ENCODE results near the gene SIPA1L3. TPM values are rescaled to one million over a fixed set of nuclear protein-coding genes. Genes with fewer than 3 reads are reported as not detected.

Gene SIPA1L3
- total and polyA plus RNA-seq, 4 donors = 9.6 to 50.5 (median 27.6) TPM

DNA sequence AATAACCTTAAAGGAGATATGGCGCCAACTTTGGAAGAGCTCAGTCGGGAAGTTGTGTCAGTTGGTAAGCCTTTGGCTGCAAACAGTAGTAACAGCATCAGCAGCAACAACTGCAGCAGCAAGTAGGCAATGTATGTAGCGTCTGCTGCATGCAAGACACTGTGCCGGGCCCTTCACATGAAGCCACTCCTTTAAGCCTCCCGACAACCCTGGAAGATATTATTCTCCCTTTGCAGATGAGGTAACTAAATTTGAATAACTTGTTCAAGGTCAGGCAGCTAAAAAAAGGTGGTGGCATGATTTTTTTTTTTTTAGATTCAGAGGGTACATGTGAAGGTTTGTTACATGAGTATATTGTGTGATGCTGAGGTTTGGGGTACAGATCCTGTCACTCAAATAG lies 19.7 kb downstream of the SIPA1L3 start:
- Histone ChIP-seq H3K36me3 (ENCODE audit: control insufficient read depth in 4 of 4, insufficient read depth in 4 of 4, low read length in 4 of 4) (peaks cover 0 to under 1% (median 0%) of the 10 kb centered on the region in 4 donors), H3K4me1 (ENCODE audit: control insufficient read depth in 5 of 5, insufficient read depth in 5 of 5, low read length in 5 of 5) (peaks cover 0 to 5% (median 0%) of the 10 kb centered on the region in 5 donors), H3K4me3 (no peak overlapping the region), H3K9ac (ENCODE audit: insufficient read depth in 1 of 2, low read length in 2 of 2) (no peak overlapping the region), H3K27ac (ENCODE audit: low read depth in 1 of 2, low read length in 1 of 2) (no peak overlapping the region), H3K9me3 (ENCODE audit: control insufficient read depth in 4 of 4, insufficient read depth in 3 of 4, low read length in 3 of 4) (no peaks in the 10 kb centered on the region), H3K27me3 (ENCODE audit: control insufficient read depth in 3 of 3, insufficient read depth in 3 of 3, low read length in 2 of 3) (no peaks in the 10 kb centered on the region)
- no peak for ATAC-seq (ENCODE audit: insufficient read depth, low FRiP score)
- 81 to 90% methylated on average over 5 of the region's 5 CpGs for WGBS, 2 donors
- TF ChIP-seq, protein P1, sequence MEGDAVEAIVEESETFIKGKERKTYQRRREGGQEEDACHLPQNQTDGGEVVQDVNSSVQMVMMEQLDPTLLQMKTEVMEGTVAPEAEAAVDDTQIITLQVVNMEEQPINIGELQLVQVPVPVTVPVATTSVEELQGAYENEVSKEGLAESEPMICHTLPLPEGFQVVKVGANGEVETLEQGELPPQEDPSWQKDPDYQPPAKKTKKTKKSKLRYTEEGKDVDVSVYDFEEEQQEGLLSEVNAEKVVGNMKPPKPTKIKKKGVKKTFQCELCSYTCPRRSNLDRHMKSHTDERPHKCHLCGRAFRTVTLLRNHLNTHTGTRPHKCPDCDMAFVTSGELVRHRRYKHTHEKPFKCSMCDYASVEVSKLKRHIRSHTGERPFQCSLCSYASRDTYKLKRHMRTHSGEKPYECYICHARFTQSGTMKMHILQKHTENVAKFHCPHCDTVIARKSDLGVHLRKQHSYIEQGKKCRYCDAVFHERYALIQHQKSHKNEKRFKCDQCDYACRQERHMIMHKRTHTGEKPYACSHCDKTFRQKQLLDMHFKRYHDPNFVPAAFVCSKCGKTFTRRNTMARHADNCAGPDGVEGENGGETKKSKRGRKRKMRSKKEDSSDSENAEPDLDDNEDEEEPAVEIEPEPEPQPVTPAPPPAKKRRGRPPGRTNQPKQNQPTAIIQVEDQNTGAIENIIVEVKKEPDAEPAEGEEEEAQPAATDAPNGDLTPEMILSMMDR (IDR thresholded peaks at IDR 0.05; ENCODE audit: control extremely low read depth, extremely low read depth) = no peak
- no peak for DNase-seq

DNA sequence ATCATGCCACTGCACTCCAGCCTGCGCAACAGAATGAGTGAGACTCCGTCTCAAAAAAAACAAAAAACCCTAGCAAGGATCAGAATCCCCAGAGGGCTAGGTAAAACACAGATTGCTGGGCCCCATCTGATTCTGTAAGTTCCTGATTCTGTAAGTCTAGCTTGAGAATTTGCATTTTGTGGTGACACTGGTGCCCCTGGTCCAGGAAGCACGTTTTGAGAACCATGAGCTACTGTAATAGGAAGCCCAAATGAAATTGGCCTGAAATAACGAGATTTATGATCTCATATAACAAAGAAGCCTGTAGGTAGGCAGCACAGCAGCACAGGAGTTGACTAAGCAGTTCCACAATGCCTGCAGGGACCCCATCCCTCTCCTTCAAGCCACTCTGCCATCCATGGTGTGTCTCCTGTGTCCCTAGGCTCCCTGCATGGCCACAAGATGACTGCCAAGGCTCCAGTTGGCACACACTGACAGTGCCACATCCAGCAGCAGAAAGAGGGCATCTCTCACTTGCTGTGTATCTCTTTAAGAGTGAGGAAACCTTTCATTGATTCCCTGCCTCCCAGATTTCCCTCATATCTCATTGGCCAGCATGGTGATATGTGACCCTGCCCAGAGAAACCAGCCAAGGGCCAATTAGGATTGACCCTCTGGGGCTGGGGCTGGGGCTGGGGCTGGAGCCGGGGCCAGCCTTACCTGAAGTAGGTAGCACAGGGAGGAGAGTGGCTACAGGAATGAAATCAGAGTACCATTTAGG lies 21.7 kb downstream of the SIPA1L3 start:
- Histone ChIP-seq H3K9ac (ENCODE audit: insufficient read depth in 1 of 2, low read length in 2 of 2) (no peak overlapping the region), H3K4me3 (no peak overlapping the region), H3K27me3 (ENCODE audit: control insufficient read depth in 3 of 3, insufficient read depth in 3 of 3, low read length in 2 of 3) (no peaks in the 10 kb centered on the region), H3K36me3 (ENCODE audit: control insufficient read depth in 4 of 4, insufficient read depth in 4 of 4, low read length in 4 of 4) (no peaks in the 10 kb centered on the region), H3K9me3 (ENCODE audit: control insufficient read depth in 4 of 4, insufficient read depth in 3 of 4, low read length in 3 of 4) (no peaks in the 10 kb centered on the region), H3K4me1 (ENCODE audit: control insufficient read depth in 5 of 5, insufficient read depth in 5 of 5, low read length in 5 of 5) (peaks cover 0 to 13% (median 7%) of the 10 kb centered on the region in 5 donors), H3K27ac (ENCODE audit: low read depth in 1 of 2, low read length in 1 of 2) (no peak overlapping the region)
- ATAC-seq (ENCODE audit: insufficient read depth, low FRiP score) = no peak
- 42 to 63% methylated on average over 5 of the region's 5 CpGs for WGBS, 2 donors
- DNase-seq = no peak
- TF ChIP-seq, protein P1 (IDR thresholded peaks at IDR 0.05; ENCODE audit: control extremely low read depth, extremely low read depth) = no peak

DNA sequence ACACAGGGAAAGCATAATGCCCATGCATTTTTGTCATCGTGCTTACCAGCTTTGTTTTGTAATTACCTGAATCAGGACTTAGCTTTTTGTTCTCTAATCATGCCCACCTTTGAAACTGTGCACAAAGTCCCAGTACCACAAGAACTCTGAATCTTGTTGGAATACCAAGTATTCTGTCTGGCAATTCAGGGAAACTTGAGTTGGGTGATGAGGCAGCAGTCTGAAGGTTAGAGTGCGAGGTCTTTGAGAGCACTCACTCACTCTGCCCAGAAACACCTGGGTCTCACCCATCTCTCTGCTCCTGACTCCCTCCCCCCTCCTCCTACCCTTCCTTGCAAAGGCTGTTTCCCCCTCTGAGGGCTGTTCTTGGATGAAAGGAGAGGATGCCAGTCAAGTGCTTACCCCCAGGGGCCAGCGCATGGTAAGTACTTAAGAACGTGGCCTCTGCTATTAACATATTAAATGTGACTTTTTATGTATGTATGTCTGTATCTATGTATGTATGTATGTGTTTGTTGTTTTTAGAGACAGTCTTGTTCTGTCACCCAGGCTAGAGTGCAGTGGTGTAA lies 22.4 kb downstream of the SIPA1L3 start:
- WGBS, 2 donors = 74 to 88% methylated on average over 4 of the region's 4 CpGs

More for the DNA sequence above, 22.4 kb downstream of the SIPA1L3 start:
- Histone ChIP-seq H3K9me3 (ENCODE audit: control insufficient read depth in 4 of 4, insufficient read depth in 3 of 4, low read length in 3 of 4) (no peaks in the 10 kb centered on the region), H3K9ac (ENCODE audit: insufficient read depth in 1 of 2, low read length in 2 of 2) (no peak overlapping the region), H3K27ac (ENCODE audit: low read depth in 1 of 2, low read length in 1 of 2) (no peak overlapping the region), H3K4me1 (ENCODE audit: control insufficient read depth in 5 of 5, insufficient read depth in 5 of 5, low read length in 5 of 5) (peaks cover 0 to 17% (median 7%) of the 10 kb centered on the region in 5 donors), H3K36me3 (ENCODE audit: control insufficient read depth in 4 of 4, insufficient read depth in 4 of 4, low read length in 4 of 4) (no peaks in the 10 kb centered on the region), H3K27me3 (ENCODE audit: control insufficient read depth in 3 of 3, insufficient read depth in 3 of 3, low read length in 2 of 3) (no peaks in the 10 kb centered on the region), H3K4me3 (no peak overlapping the region)
- TF ChIP-seq, protein P1 (IDR thresholded peaks at IDR 0.05; ENCODE audit: control extremely low read depth, extremely low read depth) = no peak
- no peak for DNase-seq
- ATAC-seq (ENCODE audit: insufficient read depth, low FRiP score) = no peak

Data from lung (tissue), 12 donors.